Liver (tissue), 9 donors: ENCODE measurements around the gene CACNA1D. TPM values are rescaled to one million over a fixed set of nuclear protein-coding genes. Genes with fewer than 3 reads are reported as not detected.

Experiments used
- DNase-seq: peaks from one replicate; pipeline ENCODE4 v3.0.0-alpha.2; 2017; ENCODE audit warnings: low spot score
- H3K27ac ChIP-seq, 2 donors: one replicate each; pipeline ENCODE4 v1.7.0; 2013; ENCODE audit warnings: inconsistent platforms in 2 of 2, low read length in 2 of 2, control low read depth in 1 of 2, low read depth in 1 of 2, mild to moderate bottlenecking in 1 of 2
- H3K27me3 ChIP-seq, 4 donors: one replicate each; pipeline versions ENCODE4 v1.6.1 to v1.7.0; 2013; ENCODE audit warnings: low read length in 3 of 4, inconsistent platforms in 1 of 4, mild to moderate bottlenecking in 1 of 4, moderate library complexity in 1 of 4; ENCODE audit not compliant: control insufficient read depth in 4 of 4, insufficient read depth in 4 of 4
- H3K36me3 ChIP-seq, 4 donors: one replicate each; pipeline versions ENCODE4 v1.6.1 to v1.7.0; 2013; ENCODE audit warnings: low read length in 3 of 4, mild to moderate bottlenecking in 3 of 4, low read depth in 1 of 4, moderate library complexity in 1 of 4; ENCODE audit not compliant: control insufficient read depth in 4 of 4, insufficient read depth in 3 of 4
- H3K4me1 ChIP-seq, 4 donors: one replicate each; pipeline versions ENCODE4 v1.6.1 to v1.7.0; 2013; ENCODE audit warnings: low read length in 3 of 4, mild to moderate bottlenecking in 3 of 4, moderate library complexity in 1 of 4; ENCODE audit not compliant: control insufficient read depth in 4 of 4, insufficient read depth in 4 of 4
- H3K4me3 ChIP-seq, 3 donors: one replicate each; pipeline versions ENCODE4 v1.6.1 to v1.7.0; 2013; ENCODE audit warnings: low read length in 3 of 3, control low read depth in 1 of 3, low read depth in 1 of 3, mild to moderate bottlenecking in 1 of 3
- H3K9ac ChIP-seq, 2 donors: one replicate each; pipeline ENCODE4 v1.7.0; 2013; ENCODE audit warnings: low read length in 2 of 2, mild to moderate bottlenecking in 2 of 2, moderate library complexity in 2 of 2, control low read depth in 1 of 2, low read depth in 1 of 2
- H3K9me3 ChIP-seq, 4 donors: one replicate each; pipeline versions ENCODE4 v1.6.1 to v1.7.0; 2013; ENCODE audit warnings: low read length in 3 of 4; ENCODE audit not compliant: control insufficient read depth in 4 of 4
- EGR1 ChIP-seq, 2 donors: IDR thresholded peaks; 2 replicates each; pipeline ENCODE4 v1.6.1; 2016 to 2018; ENCODE audit warnings: antibody characterized with exemption in 2 of 2, low read depth in 2 of 2
- FOXA1 ChIP-seq: IDR thresholded peaks from 2 replicates; pipeline ENCODE4 v1.6.1; 2016; ENCODE audit warnings: antibody characterized with exemption
- FOXA2 ChIP-seq: IDR thresholded peaks from 2 replicates; pipeline ENCODE4 v1.6.1; 2016; ENCODE audit warnings: antibody characterized with exemption
- GABPA ChIP-seq, 2 donors: IDR thresholded peaks in 1 of 2; conservative IDR thresholded peaks in 1 of 2; 2 replicates each; pipeline ENCODE4 v1.6.1; 2016; ENCODE audit warnings: antibody characterized with exemption in 2 of 2, mild to moderate bottlenecking in 1 of 2, moderate library complexity in 1 of 2
- HNF4A ChIP-seq, 2 donors: conservative IDR thresholded peaks; 2 replicates each; pipeline ENCODE4 v1.6.1; 2016; ENCODE audit warnings: antibody characterized with exemption in 2 of 2, mild to moderate bottlenecking in 2 of 2
- HNF4G ChIP-seq: IDR thresholded peaks from 2 replicates; pipeline ENCODE4 v1.6.1; 2016; ENCODE audit warnings: antibody characterized with exemption
- JUND ChIP-seq, 2 donors: IDR thresholded peaks; 2 replicates each; pipeline ENCODE4 v1.6.1; 2016; ENCODE audit warnings: antibody characterized with exemption in 2 of 2
- NR2F2 ChIP-seq: IDR thresholded peaks from 2 replicates; pipeline ENCODE4 v1.6.1; 2016; ENCODE audit warnings: antibody characterized with exemption
- RAD21 ChIP-seq, 2 donors: IDR thresholded peaks; 2 replicates each; pipeline ENCODE4 v1.6.1; 2016; ENCODE audit warnings: antibody characterized with exemption in 2 of 2, mild to moderate bottlenecking in 2 of 2
- RXRA ChIP-seq, 2 donors: IDR thresholded peaks; 2 replicates each; pipeline ENCODE4 v1.6.1; 2017 to 2018; ENCODE audit warnings: antibody characterized with exemption in 2 of 2, mild to moderate bottlenecking in 1 of 2
- SP1 ChIP-seq: IDR thresholded peaks from 2 replicates; pipeline ENCODE4 v1.6.1; 2018; ENCODE audit warnings: antibody characterized with exemption, mild to moderate bottlenecking
- TAF1 ChIP-seq: conservative IDR thresholded peaks from 2 replicates; pipeline ENCODE4 v1.6.1; 2016; ENCODE audit warnings: antibody characterized with exemption, mild to moderate bottlenecking
- YY1 ChIP-seq: IDR thresholded peaks from 2 replicates; pipeline ENCODE4 v1.6.1; 2016; ENCODE audit warnings: antibody characterized with exemption, mild to moderate bottlenecking
- WGBS: extraction: QIAGEN DNeasy Blood & Tissue Kit; methylation state at CpG from one replicate; pipeline ENCODE4 v1.1.7; 2013; 5-methylcytosine and 5-hydroxymethylcytosine counted together
- polyA plus RNA-seq, 2 donors: library from polyadenylated mRNA; stranded (reverse) in 1 of 2; unstranded in 1 of 2; fragments of 200-250 nt in 1 of 2; fragments of >200 nt in 1 of 2; fragmentation: Nextera tagmentation in 1 of 2; extraction: Ambion mirVana in 1 of 2; gene quantifications; one replicate each; pipeline versions ENCODE4 v1.2.1 to v1.2.3, GENCODE V29; 2013 to 2015
- total RNA-seq, 2 donors: library from RNA; depleted of rRNA; stranded (reverse); fragments of >200 nt; gene quantifications; one replicate each; pipeline ENCODE4 v1.2.3, GENCODE V29; 2014
- TF ChIP-seq, protein P1 (sequence below): IDR thresholded peaks from 2 replicates; pipeline ENCODE4 v1.6.1; 2016; ENCODE audit warnings: antibody characterized with exemption, mild to moderate bottlenecking
- TF ChIP-seq, protein P2 (sequence below): IDR thresholded peaks from 2 replicates; pipeline ENCODE4 v1.6.1; 2016; ENCODE audit warnings: antibody characterized with exemption
- TF ChIP-seq, protein P3 (sequence below): fragments of 150-350 bp; IDR thresholded peaks from 2 replicates; pipeline ENCODE4 v1.5.1; 2017; ENCODE audit warnings: improper control_type of control experiment, low read depth, low read length; ENCODE audit not compliant: missing input control
- TF ChIP-seq, protein P4 (sequence below): IDR thresholded peaks from 2 replicates; pipeline ENCODE4 v1.6.1; 2016; ENCODE audit warnings: antibody characterized with exemption
- TF ChIP-seq, protein P5 (sequence below): IDR thresholded peaks from 2 replicates; pipeline ENCODE4 v1.6.1; 2016; ENCODE audit warnings: antibody characterized with exemption
- donor health status: healthy.
- donor health status: healthy.
- donor health status: healthy.
- donor health status: healthy.
- donor health status: healthy.

The CACNA1D gene
- total and polyA plus RNA-seq, 4 donors, result 1.8 to 18.9 (median 3.4) TPM

DNA sequence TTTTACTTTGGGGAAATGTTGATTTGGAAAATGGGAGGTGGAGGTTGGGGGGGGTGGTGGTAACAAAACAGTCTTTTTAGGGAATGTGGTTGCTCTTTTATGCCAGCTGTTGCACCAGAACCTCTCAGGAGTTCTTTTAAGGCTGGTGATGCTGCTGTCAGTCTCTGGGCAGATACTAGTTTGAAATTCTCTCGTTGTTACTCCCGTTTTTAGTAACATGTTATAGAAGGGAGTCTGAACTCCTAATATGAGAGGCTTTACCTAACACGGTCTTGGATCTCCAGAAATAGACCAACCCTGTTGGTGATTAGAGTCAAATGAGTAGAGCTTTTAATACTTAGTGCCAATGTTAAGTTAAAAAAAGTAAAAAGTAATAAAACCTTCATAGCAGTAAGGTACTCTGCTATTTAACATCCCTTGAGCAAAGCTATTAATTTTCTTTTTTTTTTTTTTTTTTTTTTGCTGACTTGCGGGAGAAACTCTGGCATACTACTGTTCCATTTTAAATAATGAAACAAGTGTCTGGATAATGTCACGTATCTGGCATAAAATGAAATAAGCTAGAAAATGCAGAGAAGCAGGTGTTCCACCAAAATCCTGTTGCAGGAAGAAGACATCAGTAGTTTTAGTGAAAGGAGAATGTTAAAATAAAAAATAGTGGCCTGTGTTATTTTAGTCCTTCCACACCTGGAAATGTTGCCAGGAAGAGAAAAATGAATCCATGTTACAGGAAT lies 156.7 kb downstream of the CACNA1D start:
- no peaks in the 10 kb centered on the region for H3K9me3 ChIP-seq
- 93% methylated on average over 5 of the region's 5 CpGs for WGBS

More for the DNA sequence above, 156.7 kb downstream of the CACNA1D start:
- H3K4me1 ChIP-seq, result no peaks in the 10 kb centered on the region
- TF ChIP-seq EGR1 (IDR thresholded peaks at IDR 0.05; ENCODE audit: low read depth in 2 of 2) (no peak), SP1 (no peak), FOXA2 (no peak), YY1 (no peak), RAD21 (IDR thresholded peaks at IDR 0.05) (no peak), RXRA (IDR thresholded peaks at IDR 0.05) (no peak), GABPA (IDR thresholded peaks at IDR 0.05 in 1 of 2, conservative IDR thresholded peaks at IDR 0.05 in 1 of 2) (no peak), HNF4A (conservative IDR thresholded peaks at IDR 0.05) (no peak), TAF1 (no peak), JUND (IDR thresholded peaks at IDR 0.05) (no peak), NR2F2 (no peak), FOXA1 (no peak), HNF4G (no peak)
- TF ChIP-seq, protein P1, sequence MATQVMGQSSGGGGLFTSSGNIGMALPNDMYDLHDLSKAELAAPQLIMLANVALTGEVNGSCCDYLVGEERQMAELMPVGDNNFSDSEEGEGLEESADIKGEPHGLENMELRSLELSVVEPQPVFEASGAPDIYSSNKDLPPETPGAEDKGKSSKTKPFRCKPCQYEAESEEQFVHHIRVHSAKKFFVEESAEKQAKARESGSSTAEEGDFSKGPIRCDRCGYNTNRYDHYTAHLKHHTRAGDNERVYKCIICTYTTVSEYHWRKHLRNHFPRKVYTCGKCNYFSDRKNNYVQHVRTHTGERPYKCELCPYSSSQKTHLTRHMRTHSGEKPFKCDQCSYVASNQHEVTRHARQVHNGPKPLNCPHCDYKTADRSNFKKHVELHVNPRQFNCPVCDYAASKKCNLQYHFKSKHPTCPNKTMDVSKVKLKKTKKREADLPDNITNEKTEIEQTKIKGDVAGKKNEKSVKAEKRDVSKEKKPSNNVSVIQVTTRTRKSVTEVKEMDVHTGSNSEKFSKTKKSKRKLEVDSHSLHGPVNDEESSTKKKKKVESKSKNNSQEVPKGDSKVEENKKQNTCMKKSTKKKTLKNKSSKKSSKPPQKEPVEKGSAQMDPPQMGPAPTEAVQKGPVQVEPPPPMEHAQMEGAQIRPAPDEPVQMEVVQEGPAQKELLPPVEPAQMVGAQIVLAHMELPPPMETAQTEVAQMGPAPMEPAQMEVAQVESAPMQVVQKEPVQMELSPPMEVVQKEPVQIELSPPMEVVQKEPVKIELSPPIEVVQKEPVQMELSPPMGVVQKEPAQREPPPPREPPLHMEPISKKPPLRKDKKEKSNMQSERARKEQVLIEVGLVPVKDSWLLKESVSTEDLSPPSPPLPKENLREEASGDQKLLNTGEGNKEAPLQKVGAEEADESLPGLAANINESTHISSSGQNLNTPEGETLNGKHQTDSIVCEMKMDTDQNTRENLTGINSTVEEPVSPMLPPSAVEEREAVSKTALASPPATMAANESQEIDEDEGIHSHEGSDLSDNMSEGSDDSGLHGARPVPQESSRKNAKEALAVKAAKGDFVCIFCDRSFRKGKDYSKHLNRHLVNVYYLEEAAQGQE, result no peak
- TF ChIP-seq, protein P2, sequence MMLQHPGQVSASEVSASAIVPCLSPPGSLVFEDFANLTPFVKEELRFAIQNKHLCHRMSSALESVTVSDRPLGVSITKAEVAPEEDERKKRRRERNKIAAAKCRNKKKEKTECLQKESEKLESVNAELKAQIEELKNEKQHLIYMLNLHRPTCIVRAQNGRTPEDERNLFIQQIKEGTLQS, result no peak
- TF ChIP-seq, protein P3, sequence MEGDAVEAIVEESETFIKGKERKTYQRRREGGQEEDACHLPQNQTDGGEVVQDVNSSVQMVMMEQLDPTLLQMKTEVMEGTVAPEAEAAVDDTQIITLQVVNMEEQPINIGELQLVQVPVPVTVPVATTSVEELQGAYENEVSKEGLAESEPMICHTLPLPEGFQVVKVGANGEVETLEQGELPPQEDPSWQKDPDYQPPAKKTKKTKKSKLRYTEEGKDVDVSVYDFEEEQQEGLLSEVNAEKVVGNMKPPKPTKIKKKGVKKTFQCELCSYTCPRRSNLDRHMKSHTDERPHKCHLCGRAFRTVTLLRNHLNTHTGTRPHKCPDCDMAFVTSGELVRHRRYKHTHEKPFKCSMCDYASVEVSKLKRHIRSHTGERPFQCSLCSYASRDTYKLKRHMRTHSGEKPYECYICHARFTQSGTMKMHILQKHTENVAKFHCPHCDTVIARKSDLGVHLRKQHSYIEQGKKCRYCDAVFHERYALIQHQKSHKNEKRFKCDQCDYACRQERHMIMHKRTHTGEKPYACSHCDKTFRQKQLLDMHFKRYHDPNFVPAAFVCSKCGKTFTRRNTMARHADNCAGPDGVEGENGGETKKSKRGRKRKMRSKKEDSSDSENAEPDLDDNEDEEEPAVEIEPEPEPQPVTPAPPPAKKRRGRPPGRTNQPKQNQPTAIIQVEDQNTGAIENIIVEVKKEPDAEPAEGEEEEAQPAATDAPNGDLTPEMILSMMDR, result no peak
- TF ChIP-seq, protein P4, sequence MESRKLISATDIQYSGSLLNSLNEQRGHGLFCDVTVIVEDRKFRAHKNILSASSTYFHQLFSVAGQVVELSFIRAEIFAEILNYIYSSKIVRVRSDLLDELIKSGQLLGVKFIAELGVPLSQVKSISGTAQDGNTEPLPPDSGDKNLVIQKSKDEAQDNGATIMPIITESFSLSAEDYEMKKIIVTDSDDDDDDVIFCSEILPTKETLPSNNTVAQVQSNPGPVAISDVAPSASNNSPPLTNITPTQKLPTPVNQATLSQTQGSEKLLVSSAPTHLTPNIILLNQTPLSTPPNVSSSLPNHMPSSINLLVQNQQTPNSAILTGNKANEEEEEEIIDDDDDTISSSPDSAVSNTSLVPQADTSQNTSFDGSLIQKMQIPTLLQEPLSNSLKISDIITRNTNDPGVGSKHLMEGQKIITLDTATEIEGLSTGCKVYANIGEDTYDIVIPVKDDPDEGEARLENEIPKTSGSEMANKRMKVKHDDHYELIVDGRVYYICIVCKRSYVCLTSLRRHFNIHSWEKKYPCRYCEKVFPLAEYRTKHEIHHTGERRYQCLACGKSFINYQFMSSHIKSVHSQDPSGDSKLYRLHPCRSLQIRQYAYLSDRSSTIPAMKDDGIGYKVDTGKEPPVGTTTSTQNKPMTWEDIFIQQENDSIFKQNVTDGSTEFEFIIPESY, result no peak
- TF ChIP-seq, protein P5, sequence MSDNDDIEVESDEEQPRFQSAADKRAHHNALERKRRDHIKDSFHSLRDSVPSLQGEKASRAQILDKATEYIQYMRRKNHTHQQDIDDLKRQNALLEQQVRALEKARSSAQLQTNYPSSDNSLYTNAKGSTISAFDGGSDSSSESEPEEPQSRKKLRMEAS, result no peak
- H3K27me3 ChIP-seq, result no peaks in the 10 kb centered on the region
- H3K9ac ChIP-seq, result no peak overlapping the region
- H3K27ac ChIP-seq, result no peak overlapping the region
- H3K36me3 ChIP-seq, result no peaks in the 10 kb centered on the region
- H3K4me3 ChIP-seq, result no peak overlapping the region
- no peak for DNase-seq
